HG03175 (cell line): ENCODE measurements around the gene POLR2A.

ENCODE experiments used
- ATAC-seq: cut with Tn5 transposase; IDR thresholded peaks from one replicate; pipeline ENCODE4 v1.9.1; 2021; ENCODE audit warnings: mild to moderate bottlenecking, moderate library complexity; ENCODE audit not compliant: unreplicated experiment

The POLR2A gene

GRCh38 chr17:7502171-7502847, 18.1 kb downstream of the POLR2A start:
- ATAC-seq = no peak

- no peak for ATAC-seq
Measured at GRCh38 chr17:7502987-7503386, 18.8 kb downstream of the POLR2A start.

GRCh38 chr17:7503521-7503920, 19.4 kb downstream of the POLR2A start:
- no peak for ATAC-seq

- ATAC-seq = no peak
Measured at GRCh38 chr17:7508145-7508544, 24.0 kb downstream of the POLR2A start.

GRCh38 chr17:7508846-7509245, 24.7 kb downstream of the POLR2A start:
- no peak for ATAC-seq

- ATAC-seq = no peak
Measured at GRCh38 chr17:7509937-7510336, 25.8 kb downstream of the POLR2A start.

GRCh38 chr17:7511108-7511507, 26.9 kb downstream of the POLR2A start:
- no peak for ATAC-seq

- no peak for ATAC-seq
Measured at GRCh38 chr17:7512105-7512504, 27.9 kb downstream of the POLR2A start.

GRCh38 chr17:7512824-7513540, 28.8 kb downstream of the POLR2A start:
- ATAC-seq = no peak

GRCh38 chr17:7513850-7514419, 29.8 kb downstream of the POLR2A start:
- no peak for ATAC-seq

GRCh38 chr17:7515911-7516610, 31.9 kb downstream of the POLR2A start:
- no peak for ATAC-seq

- ATAC-seq = no peak
Measured at GRCh38 chr17:7523033-7523432, 38.9 kb downstream of the POLR2A start.

GRCh38 chr17:7528842-7529241, 44.7 kb downstream of the POLR2A start:
- ATAC-seq = no peak

GRCh38 chr17:7530023-7530900, 46.1 kb downstream of the POLR2A start:
- ATAC-seq = no peak

- no peak for ATAC-seq
Measured at GRCh38 chr17:7538050-7538449, 53.9 kb downstream of the POLR2A start.

- no peak for ATAC-seq
Measured at GRCh38 chr17:7538891-7539545, 54.9 kb downstream of the POLR2A start.

- no peak for ATAC-seq
Measured at GRCh38 chr17:7541074-7541621, 57.0 kb downstream of the POLR2A start.

- ATAC-seq = no peak
Measured at GRCh38 chr17:7544911-7545310, 60.7 kb downstream of the POLR2A start.

GRCh38 chr17:7548585-7549400, 64.6 kb downstream of the POLR2A start, which contains the start of gene TNFSF12:
TNFSF12 (plus strand) TSS chr17:7549058; CDS start chr17:7549154, 96 bp downstream.
- ATAC-seq = peak; percentile 40
